HG03066 (cell line): Measurements from ENCODE around the gene AMMECR1.

Experiments used
- ATAC-seq: cut with Tn5 transposase; IDR thresholded peaks from one replicate; pipeline ENCODE4 v1.9.1; 2021; ENCODE audit warnings: low read depth; ENCODE audit not compliant: unreplicated experiment

The AMMECR1 gene

GRCh38 chrX:110215411-110215810, 102.5 kb downstream of the AMMECR1 start:
- ATAC-seq, result no peak

GRCh38 chrX:110214684-110215083, 103.2 kb downstream of the AMMECR1 start:
- no peak for ATAC-seq

DNA sequence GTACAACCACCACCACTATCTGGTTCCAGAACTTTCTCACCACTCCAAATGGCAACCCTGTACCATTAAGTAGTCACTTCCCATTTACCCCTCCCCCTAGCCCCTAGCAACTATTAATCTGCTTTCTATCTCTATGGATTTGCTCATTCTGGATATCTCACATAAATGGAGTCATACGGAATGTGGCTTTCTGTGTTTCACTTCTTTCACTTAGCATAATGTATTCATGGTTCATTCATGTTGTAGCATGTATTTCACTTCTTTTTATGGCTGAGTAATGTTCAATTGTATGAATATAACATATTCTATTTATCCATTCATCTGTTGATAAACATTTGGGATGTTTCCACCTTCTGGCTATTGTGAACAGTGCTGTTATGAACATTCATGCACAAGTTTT, 104.7 kb downstream of the AMMECR1 start:
- ATAC-seq, result no peak

DNA sequence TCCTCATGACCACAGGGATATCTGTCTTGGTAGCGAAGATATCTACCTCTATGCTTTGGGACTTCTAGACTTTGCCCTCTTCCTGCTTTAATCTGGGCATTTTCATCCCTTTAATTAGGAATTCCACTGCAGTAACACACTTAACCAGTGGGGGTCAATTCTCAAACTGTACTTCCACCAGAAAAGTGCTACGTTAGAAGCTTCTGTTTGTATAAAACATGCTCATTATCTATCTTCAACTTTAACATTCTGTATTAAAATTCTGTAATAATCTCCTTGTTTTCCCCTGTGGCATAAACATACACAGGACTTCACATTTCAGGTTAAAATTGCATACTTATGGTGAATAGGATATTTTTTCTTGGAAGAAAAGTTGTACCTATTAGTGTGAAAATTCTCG, 105.6 kb downstream of the AMMECR1 start:
- ATAC-seq, result no peak

- no peak for ATAC-seq
These were observed 106.5 kb downstream of the AMMECR1 start for GRCh38 chrX:110211340-110211739.

DNA sequence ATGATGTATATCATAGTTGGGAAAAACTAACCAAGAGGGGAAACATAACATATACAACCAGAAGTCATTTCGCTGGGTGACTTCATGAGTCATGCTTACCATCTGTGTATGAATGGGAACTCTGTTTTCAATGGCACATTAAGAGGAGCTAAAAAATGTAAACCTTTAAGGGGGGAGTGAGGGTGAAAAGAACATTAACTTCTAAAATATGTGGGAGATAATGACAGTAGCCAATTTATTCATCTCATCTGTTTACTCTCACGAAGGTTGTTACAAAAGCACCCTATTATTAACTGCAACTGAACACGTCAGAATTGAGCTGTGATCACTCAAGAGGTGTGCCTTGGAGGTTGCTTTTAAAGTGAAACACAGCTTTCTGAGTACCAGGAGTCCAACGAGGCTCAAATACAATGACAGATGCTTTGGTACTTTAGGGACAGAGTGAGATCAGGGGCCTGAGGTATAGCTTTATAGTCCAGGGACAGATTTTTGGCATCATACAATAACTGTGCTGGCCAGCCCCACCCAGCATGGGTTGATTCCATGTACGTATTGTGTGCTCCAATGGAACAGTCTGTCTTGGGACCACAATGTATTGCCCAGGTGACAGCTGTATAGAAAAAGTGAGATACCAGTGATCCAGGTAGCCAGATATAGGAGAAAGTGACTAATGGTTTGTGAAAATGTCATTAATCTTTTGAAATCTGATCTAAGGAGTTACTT, 107.3 kb downstream of the AMMECR1 start:
- no peak for ATAC-seq

- no peak for ATAC-seq
These were observed 109.8 kb downstream of the AMMECR1 start for GRCh38 chrX:110208092-110208491.

DNA sequence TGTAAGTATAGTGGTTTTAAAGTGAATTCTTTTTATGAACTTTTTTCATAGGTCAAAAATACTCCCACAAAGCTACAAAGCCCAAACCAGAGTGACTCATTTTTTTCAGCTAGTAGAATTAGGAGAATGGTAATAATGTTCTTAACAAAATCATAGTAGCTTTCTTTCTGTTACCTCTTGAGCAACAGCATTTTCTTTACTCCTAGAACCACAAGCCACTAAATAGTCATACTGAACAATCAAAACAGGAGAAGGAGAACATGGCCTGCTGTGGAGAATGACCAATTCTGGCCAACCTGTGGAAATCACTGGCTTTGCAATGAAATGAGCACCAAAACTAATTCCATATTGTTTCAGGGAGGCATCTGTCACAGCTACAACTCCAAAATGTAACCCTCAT, 112.9 kb downstream of the AMMECR1 start:
- ATAC-seq, result no peak

DNA sequence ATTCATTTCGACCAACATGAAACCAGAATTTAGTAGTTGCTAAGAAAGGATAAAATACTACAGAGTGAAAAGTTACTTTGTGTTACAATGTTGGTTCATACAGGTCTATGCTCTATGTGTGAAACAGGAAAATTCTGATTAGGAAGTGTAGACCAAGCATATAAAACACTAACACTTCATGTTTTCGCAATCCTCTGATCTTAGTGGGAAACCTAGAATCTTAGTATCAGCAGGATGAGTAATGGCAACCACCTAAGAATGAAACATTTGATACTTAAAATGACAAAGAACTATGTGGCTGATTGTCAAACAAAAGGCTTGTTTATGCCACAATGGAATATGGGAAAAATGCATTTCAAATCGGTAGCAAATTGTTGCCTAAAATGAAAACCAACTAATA, 116.1 kb downstream of the AMMECR1 start:
- no peak for ATAC-seq

DNA sequence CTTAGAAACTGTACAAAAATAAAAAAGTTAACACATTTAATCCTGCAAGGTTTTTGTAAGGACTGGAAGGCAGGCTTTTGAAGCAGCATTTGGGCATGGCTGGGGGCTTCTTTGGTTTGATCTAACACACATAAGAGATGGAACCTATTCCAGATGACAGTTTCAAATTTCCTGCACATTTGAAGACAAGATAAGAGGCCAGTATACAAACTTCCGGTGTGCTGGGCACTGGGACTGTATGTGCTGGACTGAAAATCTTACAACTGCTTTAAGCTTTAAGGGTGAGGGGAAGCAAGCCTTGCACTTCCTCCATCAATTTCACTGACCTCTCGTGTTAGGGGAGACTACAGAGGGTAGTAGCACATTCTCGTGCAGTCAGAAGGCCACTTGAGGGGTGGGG, 122.9 kb downstream of the AMMECR1 start:
- no peak for ATAC-seq

GRCh38 chrX:110192516-110192915, 125.4 kb downstream of the AMMECR1 start:
- ATAC-seq, result no peak

DNA sequence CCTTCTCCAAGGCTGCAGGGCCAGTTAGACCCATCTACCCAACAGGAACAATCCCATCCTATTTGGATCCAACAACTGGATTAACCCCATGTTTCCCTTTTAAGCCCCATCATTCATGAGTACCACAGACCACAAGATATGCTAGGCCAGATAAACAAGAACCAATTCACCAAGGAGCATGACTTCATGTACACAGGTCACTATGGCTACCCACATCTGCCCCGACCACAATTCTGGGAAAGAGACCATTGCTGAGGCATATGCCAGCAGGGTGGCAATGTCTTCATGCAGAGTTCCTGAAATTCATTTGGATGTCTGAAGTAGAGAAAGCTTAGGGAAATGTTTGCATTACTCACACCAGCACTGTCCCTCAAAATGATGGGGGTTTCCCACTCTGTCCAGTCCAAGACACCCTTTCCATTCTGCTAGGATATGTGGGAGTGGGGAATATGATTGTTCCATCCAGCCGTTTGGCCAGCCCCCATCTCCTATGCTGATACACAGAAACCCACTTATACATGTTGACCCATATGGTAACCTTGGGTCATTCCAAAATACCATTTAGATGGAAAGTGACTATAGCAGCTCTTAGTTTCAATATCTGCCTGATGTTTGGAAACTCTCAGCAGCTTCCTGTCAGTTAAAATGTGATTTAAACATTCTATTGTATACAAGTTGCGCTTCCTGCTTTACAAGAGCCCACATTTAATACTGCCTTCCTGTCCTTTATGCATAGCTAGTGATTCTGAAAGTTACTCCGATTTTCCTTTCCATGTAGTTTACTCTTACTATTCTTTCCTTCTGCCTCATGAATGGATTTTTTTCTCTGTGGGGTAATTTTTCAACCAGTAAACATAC, 129.0 kb downstream of the AMMECR1 start:
- ATAC-seq, result no peak

DNA sequence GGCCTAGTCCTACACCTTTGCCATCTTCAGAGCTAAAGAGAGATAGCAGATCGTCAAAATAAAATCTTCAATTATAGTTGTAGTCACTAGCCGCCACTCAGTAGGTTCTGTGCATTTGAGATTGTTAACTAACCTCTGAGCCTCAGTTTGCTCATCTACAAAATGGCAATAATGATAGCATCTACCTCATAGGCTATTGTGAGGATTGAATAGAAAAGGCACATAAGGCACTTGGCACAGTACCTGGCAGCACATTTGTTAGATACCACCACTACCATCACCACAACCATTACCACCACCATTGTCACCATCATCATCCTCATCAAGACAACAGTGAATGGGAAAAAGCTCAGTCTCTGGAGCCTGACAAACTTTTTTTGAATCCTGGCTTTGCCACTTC, 134.6 kb downstream of the AMMECR1 start:
- ATAC-seq, result no peak

- no peak for ATAC-seq
These were observed 135.0 kb downstream of the AMMECR1 start for GRCh38 chrX:110182865-110183264.

DNA sequence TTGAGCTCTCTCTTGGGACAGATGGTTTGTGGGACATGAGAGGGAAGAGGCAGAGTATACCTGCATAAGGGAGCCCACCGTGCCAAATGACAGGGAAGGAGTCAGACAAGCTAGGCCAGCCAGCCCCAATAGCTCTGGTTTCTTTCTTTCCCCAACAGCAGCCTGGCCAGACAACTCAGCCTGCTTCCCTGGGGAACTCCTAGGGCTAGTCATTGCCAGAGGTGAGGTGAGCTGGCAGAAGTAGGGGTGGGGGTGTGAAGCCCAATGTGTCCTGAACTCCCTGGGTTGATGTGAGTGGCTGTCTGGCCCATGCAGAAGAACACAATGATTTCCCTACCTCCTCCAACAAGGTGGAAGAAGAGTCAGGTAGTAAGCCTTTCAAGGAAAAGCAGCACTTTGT, 135.5 kb downstream of the AMMECR1 start:
- ATAC-seq, result no peak

GRCh38 chrX:110181459-110182137, 136.3 kb downstream of the AMMECR1 start:
- ATAC-seq, result no peak

DNA sequence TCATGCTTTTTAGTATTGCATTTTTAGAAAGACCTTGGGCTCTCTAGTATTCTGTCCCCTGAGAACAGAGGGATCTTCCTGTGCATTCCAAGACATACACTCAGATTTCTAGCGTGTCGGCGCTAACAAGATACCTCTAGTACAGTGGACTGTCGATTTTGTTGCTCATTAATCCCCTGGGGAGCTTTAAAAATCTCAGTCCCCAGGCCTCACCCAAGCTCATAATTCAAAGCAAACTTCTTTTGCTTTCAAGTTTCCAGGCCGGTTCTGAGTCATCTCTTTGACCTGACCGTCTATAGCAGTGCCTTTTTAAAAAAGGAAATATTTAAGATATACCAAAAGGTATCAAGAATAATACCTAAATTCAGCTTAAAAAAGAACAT, 137.0 kb downstream of the AMMECR1 start:
- no peak for ATAC-seq

- ATAC-seq, result no peak
These were observed 137.5 kb downstream of the AMMECR1 start for GRCh38 chrX:110180176-110180927.

DNA sequence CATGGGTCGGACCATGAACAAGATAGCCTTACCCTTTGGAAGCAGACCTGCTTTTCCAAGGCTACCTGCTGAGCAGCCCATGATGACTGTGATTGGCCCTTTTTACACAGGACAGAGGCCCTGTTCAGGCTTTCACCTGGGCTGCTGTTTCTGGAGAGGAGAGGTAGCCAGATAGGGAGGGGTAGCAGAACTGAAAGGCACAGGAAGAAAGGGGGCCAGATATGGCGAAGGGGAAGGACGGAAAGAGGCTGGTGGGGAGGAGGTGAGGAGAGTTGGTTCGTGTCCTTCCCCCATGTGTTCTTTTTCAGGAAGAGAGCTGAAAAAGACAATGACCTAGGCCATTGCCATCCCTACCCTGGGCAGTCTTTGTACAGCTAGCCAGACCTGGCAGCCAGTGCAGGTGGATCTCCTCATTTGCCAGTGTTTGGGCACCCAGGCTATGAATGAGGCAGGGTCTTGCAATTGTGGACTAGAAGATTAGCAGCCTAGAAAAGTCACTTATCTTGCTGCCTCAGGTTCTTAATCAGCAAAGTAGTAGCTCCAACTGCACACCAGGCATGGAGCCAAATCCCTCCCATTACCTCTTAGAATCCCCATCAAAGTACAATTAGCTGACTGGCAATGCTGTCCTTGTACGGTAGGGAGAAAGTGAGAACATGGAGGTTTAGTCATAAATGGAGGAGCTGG, 139.6 kb downstream of the AMMECR1 start:
- ATAC-seq, result no peak

DNA sequence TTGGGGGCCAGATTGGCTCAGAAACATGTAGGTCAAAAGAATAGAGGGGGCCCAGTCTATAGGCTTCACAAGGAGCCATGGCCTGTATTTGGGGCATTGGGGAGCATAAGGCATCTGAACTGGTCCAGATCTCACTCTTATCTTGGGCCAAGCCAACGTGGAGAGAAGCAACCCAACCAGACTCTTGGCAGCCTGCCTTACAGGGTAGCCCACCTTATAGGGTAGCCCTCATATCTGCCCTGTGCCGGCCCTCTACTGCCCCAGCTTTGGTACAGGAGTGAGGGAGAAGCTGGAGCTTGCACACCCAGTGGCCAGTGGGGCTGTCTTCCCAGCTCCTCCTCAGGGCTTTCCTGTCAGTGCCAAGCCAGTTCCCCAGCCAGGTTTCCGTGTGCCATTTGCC, 142.2 kb downstream of the AMMECR1 start:
- no peak for ATAC-seq
